ENCODE results near the gene RNF125. TPM values are rescaled to one million over a fixed set of nuclear protein-coding genes. Genes with fewer than 3 reads are reported as not detected.

RNF125 gene
- total RNA-seq, 1 experiment from 2014 or later, result 0.02 TPM

- no peak for DNase-seq (ENCODE audit: low spot score)
Observed at GRCh38 chr18:32091325-32091723, 72.7 kb downstream of the RNF125 start.

DNA sequence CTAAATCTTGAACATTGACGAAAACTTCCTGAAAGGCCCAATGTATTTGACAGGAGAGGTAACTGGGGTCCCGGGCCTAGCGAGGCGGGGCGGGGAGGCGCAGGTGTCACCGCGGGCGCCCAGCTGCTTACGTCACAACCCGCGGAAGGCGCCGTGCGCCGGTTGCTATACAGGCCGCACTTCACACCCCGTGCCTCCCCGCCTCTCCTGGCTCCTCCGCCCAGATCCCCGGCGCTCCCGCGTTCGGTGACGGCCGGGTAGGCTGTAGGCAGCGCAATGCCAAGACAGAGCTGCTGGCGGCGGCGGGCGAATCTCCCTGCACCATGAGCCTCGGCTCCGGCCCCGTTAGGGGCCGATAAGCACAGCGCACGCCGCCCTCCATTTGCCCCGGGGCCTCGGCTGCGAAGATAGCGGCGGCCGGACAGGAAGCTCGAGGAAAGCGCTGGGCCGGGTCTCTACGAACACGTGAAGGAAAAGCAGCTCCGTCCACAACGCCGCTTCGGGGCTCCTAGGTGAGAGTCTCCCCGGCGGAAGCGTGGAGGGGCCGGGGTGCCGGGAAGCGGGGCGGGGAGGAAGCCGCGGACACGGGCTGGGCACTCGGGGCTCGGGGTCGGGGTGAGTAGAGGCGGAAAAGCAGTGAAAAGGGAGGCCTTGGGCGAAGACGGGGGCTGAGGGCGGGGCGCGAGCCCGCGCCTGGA, 73.2 kb downstream of the RNF125 start, which contains the start of gene RNF138:
RNF138 (plus strand) TSS at position 151 of the 698 bp plus-strand sequence. CDS start 903 bp downstream, outside the sequence.
- peak; percentile 75 for DNase-seq (ENCODE audit: low spot score)

DNA sequence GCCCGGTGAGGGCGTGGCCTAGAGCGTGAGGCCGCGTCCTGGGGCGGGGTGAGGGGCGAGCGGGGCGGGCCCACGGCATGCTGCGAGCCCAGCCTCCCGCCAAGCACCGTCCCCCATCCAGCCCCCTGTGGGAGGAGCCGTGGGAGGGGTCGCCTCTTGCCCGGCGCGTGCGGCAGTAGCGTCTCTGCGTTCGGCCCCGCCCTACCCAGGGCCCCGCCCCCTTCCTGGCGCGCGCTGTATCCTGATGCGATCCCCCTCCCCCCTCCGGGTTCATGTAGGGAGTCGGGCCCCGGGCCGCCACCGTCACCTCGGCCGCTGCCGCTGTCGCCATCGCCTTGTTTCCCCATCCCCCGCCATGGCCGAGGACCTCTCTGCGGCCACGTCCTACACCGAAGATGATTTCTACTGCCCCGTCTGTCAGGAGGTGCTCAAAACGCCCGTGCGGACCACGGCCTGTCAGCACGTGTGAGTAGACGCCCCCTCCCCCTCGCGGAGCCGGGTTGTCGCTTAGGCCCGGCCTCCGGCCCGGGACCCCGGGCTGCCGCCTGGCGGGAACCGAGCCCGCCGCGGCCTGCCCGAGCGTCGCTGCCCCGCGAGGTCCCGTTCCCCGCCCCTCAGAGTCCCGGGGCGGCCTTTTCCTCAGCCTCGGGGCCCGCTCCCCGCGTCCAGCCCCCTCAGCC, 73.9 kb downstream of the RNF125 start:
- DNase-seq (ENCODE audit: low spot score), result peak; percentile 93

GRCh38 chr18:32093102-32093511, 74.5 kb downstream of the RNF125 start:
- DNase-seq (ENCODE audit: low spot score), result peak; percentile 30

DNA sequence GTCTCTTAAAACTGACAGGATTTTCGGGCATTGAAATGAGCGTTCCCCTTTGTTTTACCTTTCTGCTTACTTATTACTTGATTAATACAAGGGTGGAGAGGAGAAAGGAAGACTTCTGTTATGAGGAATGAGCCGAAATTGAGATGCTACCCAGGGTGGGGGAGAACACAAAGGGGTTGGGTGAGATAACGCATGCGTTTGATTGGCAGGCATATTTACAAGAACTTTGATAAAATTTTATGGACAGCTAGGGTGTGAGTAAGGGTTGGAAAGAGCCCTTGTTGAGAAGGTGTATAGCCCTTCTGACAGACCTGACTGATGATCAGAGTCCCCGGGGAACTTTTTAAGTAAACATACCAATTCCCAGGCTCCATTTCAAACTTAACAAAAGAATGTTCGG, 74.9 kb downstream of the RNF125 start:
- no peak for DNase-seq (ENCODE audit: low spot score)

GRCh38 chr18:32095192-32095899, 76.7 kb downstream of the RNF125 start:
- DNase-seq (ENCODE audit: low spot score), result no peak

DNA sequence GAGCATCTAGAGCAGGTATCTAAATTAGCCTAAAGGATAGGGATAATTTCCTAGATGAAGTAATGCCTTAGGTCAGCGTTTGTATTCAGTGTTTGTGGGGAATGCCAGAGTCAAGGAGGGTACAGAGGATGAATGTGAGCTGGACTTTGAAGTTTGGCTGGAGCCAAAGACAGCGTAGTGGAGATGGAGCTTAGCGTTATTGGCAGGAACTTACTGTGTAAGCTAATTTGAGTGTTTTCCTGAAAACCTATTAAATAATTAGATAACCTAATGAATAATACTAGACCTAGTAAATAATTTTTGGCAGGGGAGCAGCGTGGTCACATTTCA, 77.2 kb downstream of the RNF125 start:
- DNase-seq (ENCODE audit: low spot score), result no peak

- DNase-seq (ENCODE audit: low spot score), result no peak
Observed at GRCh38 chr18:32096946-32097345, 78.3 kb downstream of the RNF125 start.

- DNase-seq (ENCODE audit: low spot score), result no peak
Observed at GRCh38 chr18:32104516-32104915, 85.9 kb downstream of the RNF125 start.

DNA sequence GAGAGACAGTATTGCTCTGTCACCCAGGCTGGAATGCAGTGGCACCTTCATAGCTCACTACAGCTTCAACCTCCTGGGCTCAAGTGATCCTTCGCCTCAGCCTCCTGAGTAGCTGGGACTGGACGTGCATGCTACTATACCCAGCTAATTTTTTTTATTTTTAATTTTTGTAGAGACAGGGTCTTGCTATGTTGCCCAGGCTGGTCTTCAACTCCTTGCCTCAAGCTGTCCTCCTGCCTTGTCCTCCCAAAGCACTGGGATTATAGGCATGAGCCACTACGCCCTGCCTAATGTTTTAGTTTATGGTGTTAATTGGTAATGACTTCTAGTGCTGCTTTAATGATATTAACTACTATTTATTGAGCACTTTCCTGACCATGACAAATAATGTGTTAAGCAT, 91.4 kb downstream of the RNF125 start:
- no peak for DNase-seq (ENCODE audit: low spot score)

GRCh38 chr18:32111706-32112105, 93.1 kb downstream of the RNF125 start:
- no peak for DNase-seq (ENCODE audit: low spot score)

DNA sequence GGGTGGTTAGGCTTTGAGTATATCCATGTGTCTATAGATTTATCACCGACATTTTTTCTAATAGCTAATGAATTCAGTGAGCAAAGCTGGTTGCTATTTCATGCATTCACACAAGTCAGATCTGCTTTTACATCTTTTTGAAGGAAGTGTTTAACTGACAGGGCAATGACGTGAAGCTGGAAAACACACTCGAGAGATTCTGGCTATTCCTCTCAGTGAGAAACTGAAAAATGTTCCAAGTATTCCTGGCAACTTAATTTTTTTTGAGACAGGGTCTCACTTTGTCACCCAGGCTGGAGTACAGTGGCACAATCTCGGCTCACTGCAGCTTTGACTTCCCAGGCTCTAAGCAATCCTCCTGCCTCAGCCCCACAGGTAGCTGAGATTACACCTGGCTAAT, 94.2 kb downstream of the RNF125 start:
- no peak for DNase-seq (ENCODE audit: low spot score)

GRCh38 chr18:32114293-32114942, 95.8 kb downstream of the RNF125 start:
- DNase-seq (ENCODE audit: low spot score), result no peak

- no peak for DNase-seq (ENCODE audit: low spot score)
Observed at GRCh38 chr18:32122039-32122438, 103.4 kb downstream of the RNF125 start.

Other genes with a start within 250 kb of the RNF125 start
- 39.6 and 48.1 TPM in 2 replicates for gene TRAPPC8, start 75.7 kb upstream of the RNF125 start, total RNA-seq (2014; rRNA removed; shearing (Covaris generic))
- 40.6 and 65.3 TPM in 2 replicates for gene RNF138, start 73.0 kb downstream of the RNF125 start, total RNA-seq (2014; rRNA removed; shearing (Covaris generic))
- not detected in 2 replicates for gene MEP1B, start 171.2 kb downstream of the RNF125 start, total RNA-seq (2014; rRNA removed; shearing (Covaris generic))

All from A172 (cell line).